Testis (tissue), 2 donors: ENCODE measurements around the gene HPD.

ENCODE experiments used
- CTCF ChIP-seq, 3 experiments: fragments of 450-650 bp in 2 of 3; fragments of 200-600 bp in 1 of 3; sonication (generic) in 1 of 3; IDR thresholded peaks; one replicate each; pipeline ENCODE4 v1.5.1; 2016 to 2019; ENCODE audit warnings: antibody characterized with exemption in 3 of 3, mild to moderate bottlenecking in 2 of 3, moderate library complexity in 1 of 3
- POLR2A ChIP-seq: fragments of 450-650 bp; IDR thresholded peaks from one replicate; pipeline ENCODE4 v1.6.1; 2017; ENCODE audit warnings: antibody characterized with exemption, mild to moderate bottlenecking, moderate library complexity

- no peak for TF ChIP-seq CTCF (IDR thresholded peaks at IDR 0.05)
- no peak for TF ChIP-seq POLR2A
Measured at GRCh38 chr12:121826318-121827150, 32.1 kb downstream of the HPD start.
